Measurements from ENCODE around the gene ADGRV1.

ADGRV1 gene

GRCh38 chr5:91022518-91022917 lies 463.9 kb downstream of the ADGRV1 start:
- Histone ChIP-seq H3K23ac (ENCODE audit: low read length) (no peak overlapping the region), H2AFZ (ENCODE audit: insufficient read depth, low read length, poor library complexity) (no peak overlapping the region), H3K18ac (ENCODE audit: low read length) (no peak overlapping the region), H3K4me1 (ENCODE audit: control insufficient read depth in 1 of 2, insufficient read depth in 2 of 2, low read length in 2 of 2) (peaks cover 0 to 7% of the 10 kb centered on the region in 2 experiments), H4K8ac (ENCODE audit: low read depth, low read length) (no peak overlapping the region), H2BK120ac (ENCODE audit: insufficient read depth, low read length, poor library complexity) (no peak overlapping the region), H3K79me1 (ENCODE audit: low read length) (peaks cover 9% of the 10 kb centered on the region), H3K27me3 (ENCODE audit: insufficient read depth, low read length) (no peaks in the 10 kb centered on the region), H2BK5ac (ENCODE audit: low read depth, low read length, poor library complexity) (no peak overlapping the region), H3K4me2 (ENCODE audit: low read length) (no peak overlapping the region), H3K36me3 (ENCODE audit: control insufficient read depth in 1 of 2, insufficient read depth in 2 of 2, low read length in 2 of 2) (no peaks in the 10 kb centered on the region), H4K12ac (ENCODE audit: low read depth, low read length) (no peak overlapping the region), H3K79me2 (ENCODE audit: control insufficient read depth, insufficient read depth, low read length, poor library complexity) (no peaks in the 10 kb centered on the region), H2AK5ac (ENCODE audit: low read length) (no peak overlapping the region), H3K9ac (ENCODE audit: low read length) (no peak overlapping the region), H3K9me3 (ENCODE audit: insufficient read depth, low read depth, low read length) (no peaks in the 10 kb centered on the region), H3K14ac (ENCODE audit: low read length) (no peak overlapping the region), H3K4me3 (ENCODE audit: low read depth, low read length) (no peak overlapping the region), H2BK12ac (ENCODE audit: low read length) (no peak overlapping the region), H3K4ac (ENCODE audit: low read depth, low read length) (no peak overlapping the region), H4K91ac (ENCODE audit: low read depth, low read length) (no peak overlapping the region), H3K27ac (ENCODE audit: low read depth, low read length) (no peak overlapping the region)
- no CpG with 5 or more reads among the region's 2 CpGs for WGBS (ENCODE audit: extremely low coverage, insufficient coverage, insufficient read length)
- no peak for DNase-seq

GRCh38 chr5:91024206-91024605 lies 465.6 kb downstream of the ADGRV1 start:
- Histone ChIP-seq H2AK5ac (ENCODE audit: low read length) (no peak overlapping the region), H2BK5ac (ENCODE audit: low read depth, low read length, poor library complexity) (no peak overlapping the region), H3K4me3 (ENCODE audit: low read depth, low read length) (no peak overlapping the region), H4K8ac (ENCODE audit: low read depth, low read length) (no peak overlapping the region), H3K23ac (ENCODE audit: low read length) (no peak overlapping the region), H2BK120ac (ENCODE audit: insufficient read depth, low read length, poor library complexity) (no peak overlapping the region), H3K14ac (ENCODE audit: low read length) (no peak overlapping the region), H3K9ac (ENCODE audit: low read length) (no peak overlapping the region), H3K4me2 (ENCODE audit: low read length) (no peak overlapping the region), H3K79me2 (ENCODE audit: control insufficient read depth, insufficient read depth, low read length, poor library complexity) (no peaks in the 10 kb centered on the region), H3K27me3 (ENCODE audit: insufficient read depth, low read length) (no peaks in the 10 kb centered on the region), H3K27ac (ENCODE audit: low read depth, low read length) (no peak overlapping the region), H3K9me3 (ENCODE audit: insufficient read depth, low read depth, low read length) (no peaks in the 10 kb centered on the region), H4K91ac (ENCODE audit: low read depth, low read length) (no peak overlapping the region), H3K4me1 (ENCODE audit: control insufficient read depth in 1 of 2, insufficient read depth in 2 of 2, low read length in 2 of 2) (peaks cover 0 to 7% of the 10 kb centered on the region in 2 experiments), H4K12ac (ENCODE audit: low read depth, low read length) (no peak overlapping the region), H3K4ac (ENCODE audit: low read depth, low read length) (no peak overlapping the region), H3K18ac (ENCODE audit: low read length) (no peak overlapping the region), H3K36me3 (ENCODE audit: control insufficient read depth in 1 of 2, insufficient read depth in 2 of 2, low read length in 2 of 2) (no peaks in the 10 kb centered on the region), H3K79me1 (ENCODE audit: low read length) (peaks cover 6% of the 10 kb centered on the region), H2AFZ (ENCODE audit: insufficient read depth, low read length, poor library complexity) (no peak overlapping the region), H2BK12ac (ENCODE audit: low read length) (no peak overlapping the region)
- no CpG with 5 or more reads among the region's 2 CpGs for WGBS (ENCODE audit: extremely low coverage, insufficient coverage, insufficient read length)
- no peak for DNase-seq

- Histone ChIP-seq H3K9ac (ENCODE audit: low read length) (no peak overlapping the region), H4K91ac (ENCODE audit: low read depth, low read length) (no peak overlapping the region), H3K79me1 (ENCODE audit: low read length) (peaks cover 6% of the 10 kb centered on the region), H3K9me3 (ENCODE audit: insufficient read depth, low read depth, low read length) (no peaks in the 10 kb centered on the region), H3K23ac (ENCODE audit: low read length) (no peak overlapping the region), H4K12ac (ENCODE audit: low read depth, low read length) (no peak overlapping the region), H3K14ac (ENCODE audit: low read length) (no peak overlapping the region), H3K4ac (ENCODE audit: low read depth, low read length) (no peak overlapping the region), H2BK12ac (ENCODE audit: low read length) (peak overlapping the region; percentile 40), H2AFZ (ENCODE audit: insufficient read depth, low read length, poor library complexity) (no peak overlapping the region), H2BK5ac (ENCODE audit: low read depth, low read length, poor library complexity) (no peak overlapping the region), H4K8ac (ENCODE audit: low read depth, low read length) (no peak overlapping the region), H3K18ac (ENCODE audit: low read length) (no peak overlapping the region), H3K4me1 (ENCODE audit: control insufficient read depth in 1 of 2, insufficient read depth in 2 of 2, low read length in 2 of 2) (peaks cover 0 to 7% of the 10 kb centered on the region in 2 experiments), H2BK120ac (ENCODE audit: insufficient read depth, low read length, poor library complexity) (no peak overlapping the region), H3K4me2 (ENCODE audit: low read length) (no peak overlapping the region), H3K27ac (ENCODE audit: low read depth, low read length) (no peak overlapping the region), H3K79me2 (ENCODE audit: control insufficient read depth, insufficient read depth, low read length, poor library complexity) (no peaks in the 10 kb centered on the region), H2AK5ac (ENCODE audit: low read length) (no peak overlapping the region), H3K27me3 (ENCODE audit: insufficient read depth, low read length) (no peaks in the 10 kb centered on the region), H3K36me3 (ENCODE audit: control insufficient read depth in 1 of 2, insufficient read depth in 2 of 2, low read length in 2 of 2) (no peaks in the 10 kb centered on the region), H3K4me3 (ENCODE audit: low read depth, low read length) (no peak overlapping the region)
- no CpG with 5 or more reads among the region's 6 CpGs for WGBS (ENCODE audit: extremely low coverage, insufficient coverage, insufficient read length)
- DNase-seq: no peak
Measured at GRCh38 chr5:91024727-91025126, 466.1 kb downstream of the ADGRV1 start.

- H4K12ac ChIP-seq (ENCODE audit: low read depth, low read length): no peak overlapping the region
- H2AK5ac ChIP-seq (ENCODE audit: low read length): no peak overlapping the region
- no CpG with 5 or more reads among the region's 3 CpGs for WGBS (ENCODE audit: extremely low coverage, insufficient coverage, insufficient read length)
- H3K4me3 ChIP-seq (ENCODE audit: low read depth, low read length): no peak overlapping the region
- no peak overlapping the region for H3K4ac ChIP-seq (ENCODE audit: low read depth, low read length)
- no peak overlapping the region for H3K18ac ChIP-seq (ENCODE audit: low read length)
- H3K4me2 ChIP-seq (ENCODE audit: low read length): no peak overlapping the region
- no peak for DNase-seq
- no peak overlapping the region for H3K9ac ChIP-seq (ENCODE audit: low read length)
- no peak overlapping the region for H4K91ac ChIP-seq (ENCODE audit: low read depth, low read length)
- H3K23ac ChIP-seq (ENCODE audit: low read length): no peak overlapping the region
- H3K4me1 ChIP-seq (ENCODE audit: control insufficient read depth in 1 of 2, insufficient read depth in 2 of 2, low read length in 2 of 2): peaks cover 0 to 7% of the 10 kb centered on the region in 2 experiments
- H3K79me2 ChIP-seq (ENCODE audit: control insufficient read depth, insufficient read depth, low read length, poor library complexity): no peaks in the 10 kb centered on the region
- H2AFZ ChIP-seq (ENCODE audit: insufficient read depth, low read length, poor library complexity): no peak overlapping the region
- H3K9me3 ChIP-seq (ENCODE audit: insufficient read depth, low read depth, low read length): no peaks in the 10 kb centered on the region
- no peak overlapping the region for H2BK120ac ChIP-seq (ENCODE audit: insufficient read depth, low read length, poor library complexity)
- H4K8ac ChIP-seq (ENCODE audit: low read depth, low read length): no peak overlapping the region
- H3K27ac ChIP-seq (ENCODE audit: low read depth, low read length): no peak overlapping the region
- no peak overlapping the region for H2BK5ac ChIP-seq (ENCODE audit: low read depth, low read length, poor library complexity)
- H3K14ac ChIP-seq (ENCODE audit: low read length): no peak overlapping the region
- no peak overlapping the region for H2BK12ac ChIP-seq (ENCODE audit: low read length)
- no peaks in the 10 kb centered on the region for H3K27me3 ChIP-seq (ENCODE audit: insufficient read depth, low read length)
- peaks cover 6% of the 10 kb centered on the region for H3K79me1 ChIP-seq (ENCODE audit: low read length)
- no peaks in the 10 kb centered on the region for H3K36me3 ChIP-seq (ENCODE audit: control insufficient read depth in 1 of 2, insufficient read depth in 2 of 2, low read length in 2 of 2)
Measured at GRCh38 chr5:91025449-91025848, 466.9 kb downstream of the ADGRV1 start.

Data from trophoblast cell (in vitro differentiated cells and primary cell).